ENCODE results near the gene CCT5.
A peak's percentile ranks its signal among the peaks of the same experiment; 100 is the strongest.

The CCT5 gene

GRCh38 chr5:10297646-10298204 is 47.6 kb downstream of the CCT5 start:
- Histone ChIP-seq H3K9ac (ENCODE audit: low read depth in 1 of 2, low read length in 2 of 2) (no peak overlapping the region), H3K9me3 (ENCODE audit: control insufficient read depth in 1 of 2, low read length in 2 of 2) (no peaks in the 10 kb centered on the region), H3K27me3 (ENCODE audit: control insufficient read depth in 1 of 2, insufficient read depth in 2 of 2, low read length in 2 of 2) (no peaks in the 10 kb centered on the region), H3K27ac (ENCODE audit: low read depth, low read length) (no peak overlapping the region), H3K4me3 (ENCODE audit: low read depth in 1 of 2, low read length in 2 of 2) (no peak overlapping the region), H3K36me3 (ENCODE audit: control insufficient read depth in 1 of 2, insufficient read depth in 2 of 2, low read length in 2 of 2) (peaks cover 0 to 21% of the 10 kb centered on the region in 2 donors), H3K4me1 (ENCODE audit: control insufficient read depth in 1 of 2, insufficient read depth in 2 of 2, low read length in 2 of 2) (peaks cover 10 to 19% of the 10 kb centered on the region in 2 donors)

GRCh38 chr5:10300246-10300645 is 50.2 kb downstream of the CCT5 start:
- H3K4me1 ChIP-seq (ENCODE audit: control insufficient read depth in 1 of 2, insufficient read depth in 2 of 2, low read length in 2 of 2) = peaks cover 33 to 44% of the 10 kb centered on the region in 2 donors
- peaks cover 0 to 17% of the 10 kb centered on the region in 2 donors for H3K36me3 ChIP-seq (ENCODE audit: control insufficient read depth in 1 of 2, insufficient read depth in 2 of 2, low read length in 2 of 2)
- no peak overlapping the region for H3K27ac ChIP-seq (ENCODE audit: low read depth, low read length)
- no peaks in the 10 kb centered on the region for H3K27me3 ChIP-seq (ENCODE audit: control insufficient read depth in 1 of 2, insufficient read depth in 2 of 2, low read length in 2 of 2)
- H3K9ac ChIP-seq (ENCODE audit: low read depth in 1 of 2, low read length in 2 of 2) = no peak overlapping the region
- H3K4me3 ChIP-seq (ENCODE audit: low read depth in 1 of 2, low read length in 2 of 2) = no peak overlapping the region
- no peaks in the 10 kb centered on the region for H3K9me3 ChIP-seq (ENCODE audit: control insufficient read depth in 1 of 2, low read length in 2 of 2)

GRCh38 chr5:10301266-10301665 is 51.2 kb downstream of the CCT5 start:
- peak overlapping the region in 1 of 2 donors; percentile 41 for H3K4me3 ChIP-seq (ENCODE audit: low read depth in 1 of 2, low read length in 2 of 2)
- H3K9me3 ChIP-seq (ENCODE audit: control insufficient read depth in 1 of 2, low read length in 2 of 2) = no peaks in the 10 kb centered on the region
- no peaks in the 10 kb centered on the region for H3K27me3 ChIP-seq (ENCODE audit: control insufficient read depth in 1 of 2, insufficient read depth in 2 of 2, low read length in 2 of 2)
- H3K4me1 ChIP-seq (ENCODE audit: control insufficient read depth in 1 of 2, insufficient read depth in 2 of 2, low read length in 2 of 2) = peaks cover 33 to 46% of the 10 kb centered on the region in 2 donors
- H3K27ac ChIP-seq (ENCODE audit: low read depth, low read length) = peak overlapping the region; percentile 83
- peaks cover 0 to 9% of the 10 kb centered on the region in 2 donors for H3K36me3 ChIP-seq (ENCODE audit: control insufficient read depth in 1 of 2, insufficient read depth in 2 of 2, low read length in 2 of 2)
- peak overlapping the region in 1 of 2 donors; percentile 37 for H3K9ac ChIP-seq (ENCODE audit: low read depth in 1 of 2, low read length in 2 of 2)

GRCh38 chr5:10301842-10302610 is 51.9 kb downstream of the CCT5 start:
- Histone ChIP-seq H3K27ac (ENCODE audit: low read depth, low read length) (peak overlapping the region; percentile 83), H3K4me1 (ENCODE audit: control insufficient read depth in 1 of 2, insufficient read depth in 2 of 2, low read length in 2 of 2) (peaks cover 38 to 53% of the 10 kb centered on the region in 2 donors), H3K27me3 (ENCODE audit: control insufficient read depth in 1 of 2, insufficient read depth in 2 of 2, low read length in 2 of 2) (no peaks in the 10 kb centered on the region), H3K4me3 (ENCODE audit: low read depth in 1 of 2, low read length in 2 of 2) (peak overlapping the region; percentile 34 to 41), H3K36me3 (ENCODE audit: control insufficient read depth in 1 of 2, insufficient read depth in 2 of 2, low read length in 2 of 2) (peaks cover 0 to 9% of the 10 kb centered on the region in 2 donors), H3K9me3 (ENCODE audit: control insufficient read depth in 1 of 2, low read length in 2 of 2) (no peaks in the 10 kb centered on the region), H3K9ac (ENCODE audit: low read depth in 1 of 2, low read length in 2 of 2) (peak overlapping the region; percentile 37 to 44)

GRCh38 chr5:10303201-10303600 is 53.1 kb downstream of the CCT5 start:
- H3K4me1 ChIP-seq (ENCODE audit: control insufficient read depth in 1 of 2, insufficient read depth in 2 of 2, low read length in 2 of 2) = peaks cover 38 to 53% of the 10 kb centered on the region in 2 donors
- no peaks in the 10 kb centered on the region for H3K9me3 ChIP-seq (ENCODE audit: control insufficient read depth in 1 of 2, low read length in 2 of 2)
- peaks cover 0 to 3% of the 10 kb centered on the region in 2 donors for H3K36me3 ChIP-seq (ENCODE audit: control insufficient read depth in 1 of 2, insufficient read depth in 2 of 2, low read length in 2 of 2)
- H3K4me3 ChIP-seq (ENCODE audit: low read depth in 1 of 2, low read length in 2 of 2) = peak overlapping the region in 1 of 2 donors; percentile 15
- H3K27me3 ChIP-seq (ENCODE audit: control insufficient read depth in 1 of 2, insufficient read depth in 2 of 2, low read length in 2 of 2) = no peaks in the 10 kb centered on the region
- peak overlapping the region; percentile 68 for H3K27ac ChIP-seq (ENCODE audit: low read depth, low read length)
- peak overlapping the region; percentile 7 to 39 for H3K9ac ChIP-seq (ENCODE audit: low read depth in 1 of 2, low read length in 2 of 2)

- no peaks in the 10 kb centered on the region for H3K27me3 ChIP-seq (ENCODE audit: control insufficient read depth in 1 of 2, insufficient read depth in 2 of 2, low read length in 2 of 2)
- H3K9me3 ChIP-seq (ENCODE audit: control insufficient read depth in 1 of 2, low read length in 2 of 2) = no peaks in the 10 kb centered on the region
- peak overlapping the region in 1 of 2 donors; percentile 5 for H3K4me3 ChIP-seq (ENCODE audit: low read depth in 1 of 2, low read length in 2 of 2)
- peak overlapping the region; percentile 68 for H3K27ac ChIP-seq (ENCODE audit: low read depth, low read length)
- peak overlapping the region; percentile 7 to 39 for H3K9ac ChIP-seq (ENCODE audit: low read depth in 1 of 2, low read length in 2 of 2)
- H3K4me1 ChIP-seq (ENCODE audit: control insufficient read depth in 1 of 2, insufficient read depth in 2 of 2, low read length in 2 of 2) = peaks cover 38 to 53% of the 10 kb centered on the region in 2 donors
- peaks cover 0 to 3% of the 10 kb centered on the region in 2 donors for H3K36me3 ChIP-seq (ENCODE audit: control insufficient read depth in 1 of 2, insufficient read depth in 2 of 2, low read length in 2 of 2)
Observed at GRCh38 chr5:10303699-10304170, 53.7 kb downstream of the CCT5 start.

GRCh38 chr5:10304932-10305331 is 54.9 kb downstream of the CCT5 start:
- Histone ChIP-seq H3K4me3 (ENCODE audit: low read depth in 1 of 2, low read length in 2 of 2) (peak overlapping the region; percentile 31 to 53), H3K36me3 (ENCODE audit: control insufficient read depth in 1 of 2, insufficient read depth in 2 of 2, low read length in 2 of 2) (peaks cover 0 to 3% of the 10 kb centered on the region in 2 donors), H3K9ac (ENCODE audit: low read depth in 1 of 2, low read length in 2 of 2) (peak overlapping the region in 1 of 2 donors; percentile 51), H3K4me1 (ENCODE audit: control insufficient read depth in 1 of 2, insufficient read depth in 2 of 2, low read length in 2 of 2) (peaks cover 39 to 43% of the 10 kb centered on the region in 2 donors), H3K27ac (ENCODE audit: low read depth, low read length) (peak overlapping the region; percentile 30), H3K9me3 (ENCODE audit: control insufficient read depth in 1 of 2, low read length in 2 of 2) (no peaks in the 10 kb centered on the region), H3K27me3 (ENCODE audit: control insufficient read depth in 1 of 2, insufficient read depth in 2 of 2, low read length in 2 of 2) (no peaks in the 10 kb centered on the region)

GRCh38 chr5:10306114-10306513 is 56.0 kb downstream of the CCT5 start:
- H3K4me1 ChIP-seq (ENCODE audit: control insufficient read depth in 1 of 2, insufficient read depth in 2 of 2, low read length in 2 of 2) = peaks cover 35 to 44% of the 10 kb centered on the region in 2 donors
- peak overlapping the region; percentile 43 to 88 for H3K9ac ChIP-seq (ENCODE audit: low read depth in 1 of 2, low read length in 2 of 2)
- peaks cover 0 to 3% of the 10 kb centered on the region in 2 donors for H3K36me3 ChIP-seq (ENCODE audit: control insufficient read depth in 1 of 2, insufficient read depth in 2 of 2, low read length in 2 of 2)
- no peaks in the 10 kb centered on the region for H3K9me3 ChIP-seq (ENCODE audit: control insufficient read depth in 1 of 2, low read length in 2 of 2)
- H3K4me3 ChIP-seq (ENCODE audit: low read depth in 1 of 2, low read length in 2 of 2) = peak overlapping the region; percentile 85
- H3K27me3 ChIP-seq (ENCODE audit: control insufficient read depth in 1 of 2, insufficient read depth in 2 of 2, low read length in 2 of 2) = no peaks in the 10 kb centered on the region
- peak overlapping the region; percentile 92 for H3K27ac ChIP-seq (ENCODE audit: low read depth, low read length)

GRCh38 chr5:10306806-10307205 is 56.7 kb downstream of the CCT5 start:
- Histone ChIP-seq H3K27ac (ENCODE audit: low read depth, low read length) (peak overlapping the region; percentile 92), H3K36me3 (ENCODE audit: control insufficient read depth in 1 of 2, insufficient read depth in 2 of 2, low read length in 2 of 2) (peaks cover 0 to 3% of the 10 kb centered on the region in 2 donors), H3K4me1 (ENCODE audit: control insufficient read depth in 1 of 2, insufficient read depth in 2 of 2, low read length in 2 of 2) (peaks cover 35 to 44% of the 10 kb centered on the region in 2 donors), H3K9me3 (ENCODE audit: control insufficient read depth in 1 of 2, low read length in 2 of 2) (no peaks in the 10 kb centered on the region), H3K9ac (ENCODE audit: low read depth in 1 of 2, low read length in 2 of 2) (peak overlapping the region; percentile 43 to 88), H3K4me3 (ENCODE audit: low read depth in 1 of 2, low read length in 2 of 2) (peak overlapping the region; percentile 85), H3K27me3 (ENCODE audit: control insufficient read depth in 1 of 2, insufficient read depth in 2 of 2, low read length in 2 of 2) (no peaks in the 10 kb centered on the region)

Data from duodenal mucosa (tissue), 2 donors.